ENCODE measurements around the gene ANKRD13A. TPM values are rescaled to one million over a fixed set of nuclear protein-coding genes. Genes with fewer than 3 reads are reported as not detected.

The ANKRD13A gene
- total and polyA plus RNA-seq, 2 donors (not counting 1 experiment from before 2014, with no cell fraction given): 150 to 185 TPM

GRCh38 chr12:109968032-109968420, 31.2 kb upstream of the ANKRD13A start:
- Histone ChIP-seq H3K27me3 (replicated peaks in 1 of 4; ENCODE audit: control extremely low read depth in 1 of 4, control insufficient read depth in 3 of 4, insufficient read depth in 4 of 4, low read length in 3 of 4) (no peaks in the 10 kb centered on the region), H3K36me3 (replicated peaks in 1 of 2; ENCODE audit: control extremely low read depth in 1 of 2, control insufficient read depth in 1 of 2, extremely low read depth in 1 of 2, insufficient read depth in 2 of 2, low read length in 1 of 2) (peaks cover 0 to 87% of the 10 kb centered on the region in 2 experiments), H3K79me2 (ENCODE audit: control insufficient read depth, insufficient read depth, low read length) (peaks cover 56% of the 10 kb centered on the region), H3K27ac (ENCODE audit: low read length in 2 of 2) (peak overlapping the region in 1 of 2 donors; percentile 57), H2AFZ (ENCODE audit: insufficient read depth, low read depth, low read length, poor library complexity, severe bottlenecking) (no peak overlapping the region), H3K4me1 (ENCODE audit: control insufficient read depth in 2 of 2, insufficient read depth in 2 of 2, low read length in 2 of 2) (peaks cover 0 to 4% of the 10 kb centered on the region in 2 donors), H3K4me2 (replicated peaks; ENCODE audit: low read depth, low read length, poor library complexity, severe bottlenecking) (no peak overlapping the region), H3K4me3 (ENCODE audit: control extremely low read depth in 1 of 5, extremely low read depth in 1 of 5, insufficient read depth in 1 of 5, low read depth in 2 of 5, low read length in 4 of 5) (no peak overlapping the region), H3K9ac (ENCODE audit: low read length) (no peak overlapping the region), H3K9me3 (ENCODE audit: control extremely low read depth in 1 of 3, control insufficient read depth in 2 of 3, insufficient read depth in 1 of 3, low read length in 2 of 3) (no peaks in the 10 kb centered on the region), H4K20me1 (ENCODE audit: control insufficient read depth, insufficient read depth, low read length, poor library complexity, severe bottlenecking) (peaks cover 7% of the 10 kb centered on the region)
- TF ChIP-seq CTCF (IDR thresholded peaks at IDR 0.05): no peak
- no peak for TF ChIP-seq EZH2 (IDR thresholded peaks at IDR 0.05; ENCODE audit: borderline replicate concordance, insufficient read depth, low read depth, low read length, poor library complexity, severe bottlenecking)
- H3K27ac Mint-ChIP-seq: peak overlapping the region; percentile 56
- POLR2A ChIA-PET: no interaction called here
- H3K4me3 Mint-ChIP-seq: no peak overlapping the region
- H3K4me1 Mint-ChIP-seq: peaks cover 4% of the 10 kb centered on the region
- no peaks in the 10 kb centered on the region for H3K27me3 Mint-ChIP-seq
- WGBS (ENCODE audit: insufficient coverage): no CpG with 5 or more reads among the region's 2 CpGs
- ATAC-seq (ENCODE audit: low read depth): no peak
- CTCF ChIA-PET: interaction anchor here (0.6 kb wide), 1 partner anchor 74 kb away, joined by 3 read pairs; no protein-coding TSS in a partner anchor
- DNase-seq: no peak
- intact Hi-C loops (cut with micrococcal nuclease): no loop called here
- H3K9me3 Mint-ChIP-seq (ENCODE audit: insufficient read depth): no peaks in the 10 kb centered on the region

DNA sequence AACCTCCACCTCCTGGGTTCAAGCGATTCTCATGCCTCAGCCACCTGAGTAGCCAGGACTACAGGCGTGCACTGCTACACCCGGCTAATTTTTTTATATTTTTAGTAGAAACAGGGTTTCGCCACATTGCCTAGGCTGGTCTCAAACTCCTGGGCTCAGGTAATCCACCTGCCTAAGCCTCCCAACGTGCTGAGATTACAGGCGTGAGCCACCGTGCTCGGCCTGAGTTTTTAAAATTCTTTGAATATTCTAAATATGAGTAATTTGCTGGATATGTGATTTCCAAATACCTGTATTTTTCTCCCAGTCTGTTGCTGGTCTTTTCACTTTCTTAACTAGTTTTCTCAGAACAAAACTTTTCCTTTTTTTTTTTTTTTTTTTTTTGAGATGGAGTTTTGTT, 30.4 kb upstream of the ANKRD13A start:
- Histone ChIP-seq H3K27me3 (replicated peaks in 1 of 4; ENCODE audit: control extremely low read depth in 1 of 4, control insufficient read depth in 3 of 4, insufficient read depth in 4 of 4, low read length in 3 of 4) (no peaks in the 10 kb centered on the region), H3K36me3 (replicated peaks in 1 of 2; ENCODE audit: control extremely low read depth in 1 of 2, control insufficient read depth in 1 of 2, extremely low read depth in 1 of 2, insufficient read depth in 2 of 2, low read length in 1 of 2) (peaks cover 0 to 79% of the 10 kb centered on the region in 2 experiments), H3K79me2 (ENCODE audit: control insufficient read depth, insufficient read depth, low read length) (peaks cover 52% of the 10 kb centered on the region), H3K9ac (ENCODE audit: low read length) (no peak overlapping the region), H4K20me1 (ENCODE audit: control insufficient read depth, insufficient read depth, low read length, poor library complexity, severe bottlenecking) (peaks cover 1% of the 10 kb centered on the region), H3K27ac (ENCODE audit: low read length in 2 of 2) (no peak overlapping the region), H3K4me2 (replicated peaks; ENCODE audit: low read depth, low read length, poor library complexity, severe bottlenecking) (no peak overlapping the region), H3K9me3 (ENCODE audit: control extremely low read depth in 1 of 3, control insufficient read depth in 2 of 3, insufficient read depth in 1 of 3, low read length in 2 of 3) (peaks cover 0 to 3% (median 0%) of the 10 kb centered on the region in 3 donors), H2AFZ (ENCODE audit: insufficient read depth, low read depth, low read length, poor library complexity, severe bottlenecking) (no peak overlapping the region), H3K4me1 (ENCODE audit: control insufficient read depth in 2 of 2, insufficient read depth in 2 of 2, low read length in 2 of 2) (peaks cover 7 to 11% of the 10 kb centered on the region in 2 donors), H3K4me3 (ENCODE audit: control extremely low read depth in 1 of 5, extremely low read depth in 1 of 5, insufficient read depth in 1 of 5, low read depth in 2 of 5, low read length in 4 of 5) (no peak overlapping the region)
- Mint-ChIP-seq H3K4me1 (peaks cover 11% of the 10 kb centered on the region), H3K27me3 (no peaks in the 10 kb centered on the region), H3K27ac (no peak overlapping the region), H3K4me3 (no peak overlapping the region), H3K9me3 (ENCODE audit: insufficient read depth) (no peaks in the 10 kb centered on the region)
- intact Hi-C loops (cut with micrococcal nuclease): no loop called here
- no peak for TF ChIP-seq EZH2 (IDR thresholded peaks at IDR 0.05; ENCODE audit: borderline replicate concordance, insufficient read depth, low read depth, low read length, poor library complexity, severe bottlenecking)
- no peak for TF ChIP-seq CTCF (IDR thresholded peaks at IDR 0.05)
- DNase-seq: no peak
- CTCF ChIA-PET: no interaction called here
- 100% methylated on average over 3 of the region's 8 CpGs for WGBS (ENCODE audit: insufficient coverage)
- no peak for ATAC-seq (ENCODE audit: low read depth)
- POLR2A ChIA-PET: no interaction called here
